ENCODE data around the gene KRT1. TPM values are rescaled to one million over a fixed set of nuclear protein-coding genes. Genes with fewer than 3 reads are reported as not detected.

The KRT1 gene
- total and polyA plus RNA-seq, 9 donors = not detected

DNA sequence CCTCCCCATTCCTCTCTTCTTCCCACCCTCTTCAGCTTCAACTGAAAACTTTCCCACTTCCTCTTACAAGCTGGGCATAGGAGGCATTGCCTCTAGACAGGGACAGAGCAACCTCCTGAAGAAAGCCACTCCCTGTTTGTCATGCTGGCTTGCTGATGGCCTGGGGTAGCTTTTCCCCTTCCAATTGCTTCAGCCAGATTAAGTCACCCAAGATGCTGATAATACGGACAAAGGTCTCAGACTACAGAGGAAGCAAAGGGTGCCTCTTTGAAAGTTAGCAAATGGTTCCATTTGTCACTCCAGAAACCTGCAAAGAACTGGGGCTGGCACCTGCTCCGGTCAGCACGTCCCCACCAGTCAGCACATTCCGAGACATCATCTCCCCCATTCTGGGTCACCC, 34.2 kb downstream of the KRT1 start:
- TF ChIP-seq CTCF (IDR thresholded peaks at IDR 0.05) (no peak), EP300 (IDR thresholded peaks at IDR 0.05) (no peak), POLR2A (IDR thresholded peaks at IDR 0.05) (no peak)
- Histone ChIP-seq H3K4me3 (no peak overlapping the region), H3K4me1 (ENCODE audit: insufficient read depth) (no peaks in the 10 kb centered on the region), H3K27ac (no peak overlapping the region), H3K27me3 (no peaks in the 10 kb centered on the region), H3K9me3 (no peaks in the 10 kb centered on the region), H3K36me3 (no peaks in the 10 kb centered on the region)
- WGBS, 3 donors = 41 to 67% (median 53%) methylated on average over 4 of the region's 4 CpGs
- no peak for DNase-seq
- intact Hi-C loops (cut with DNase I) = no loop called here

DNA sequence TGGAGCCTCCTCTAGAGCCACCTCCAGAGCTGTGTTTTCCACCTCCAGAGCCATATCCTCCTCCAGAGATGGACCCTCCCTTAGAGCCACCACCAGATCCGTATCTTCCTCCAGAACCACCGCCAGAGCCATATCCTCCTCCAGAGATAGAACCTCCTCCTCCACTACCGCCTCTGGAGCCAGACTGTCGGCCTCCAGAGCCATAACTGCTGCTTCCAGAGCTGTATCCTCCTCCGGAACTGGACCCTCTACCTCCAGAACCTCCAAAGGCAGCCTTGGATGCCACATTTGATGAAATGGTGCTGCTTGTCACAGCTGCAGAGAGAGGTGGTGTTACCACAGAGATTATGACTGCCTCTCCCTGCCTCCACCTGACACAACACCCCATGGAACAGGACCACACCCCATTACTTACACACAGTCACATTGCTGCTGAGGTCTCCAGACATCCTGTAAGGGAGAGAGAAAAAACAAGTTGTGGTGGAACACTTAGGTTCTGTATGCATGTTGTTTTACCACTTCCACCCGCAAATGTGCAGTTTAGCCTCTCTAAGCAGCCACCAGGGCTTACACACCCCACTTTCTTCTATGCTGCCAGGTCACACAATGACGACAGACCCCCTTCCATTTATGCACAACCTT, 35.0 kb downstream of the KRT1 start:
- Histone ChIP-seq H3K4me3 (no peak overlapping the region), H3K4me1 (ENCODE audit: insufficient read depth) (no peaks in the 10 kb centered on the region), H3K36me3 (no peaks in the 10 kb centered on the region), H3K9me3 (no peaks in the 10 kb centered on the region), H3K27ac (no peak overlapping the region), H3K27me3 (no peaks in the 10 kb centered on the region)
- TF ChIP-seq POLR2A (IDR thresholded peaks at IDR 0.05) (no peak), EP300 (IDR thresholded peaks at IDR 0.05) (no peak), CTCF (IDR thresholded peaks at IDR 0.05) (no peak)
- no peak for DNase-seq
- 50 to 64% (median 51%) methylated on average over 7 of the region's 7 CpGs for WGBS, 3 donors
- intact Hi-C loops (cut with DNase I) = no loop called here

DNA sequence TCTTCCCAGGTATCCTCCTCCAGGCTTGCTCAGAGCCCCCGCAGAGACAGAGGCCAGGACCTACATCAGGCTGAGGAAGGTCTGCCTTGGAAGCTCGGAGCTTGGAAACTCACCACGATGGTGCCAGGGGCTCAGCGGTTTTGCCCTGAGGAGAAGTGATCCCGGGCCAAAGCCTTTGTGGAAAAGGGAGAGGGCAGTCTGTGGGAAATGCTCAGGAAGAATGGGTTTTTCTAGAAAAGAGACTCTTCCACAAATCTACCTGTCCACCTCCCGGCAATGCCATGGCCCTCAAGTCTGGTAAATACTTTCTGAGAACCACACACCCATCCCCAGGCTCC, 36.2 kb downstream of the KRT1 start:
- H3K27ac ChIP-seq = no peak overlapping the region
- no peak overlapping the region for H3K4me3 ChIP-seq
- no peaks in the 10 kb centered on the region for H3K27me3 ChIP-seq
- H3K9me3 ChIP-seq = no peaks in the 10 kb centered on the region
- no peak for DNase-seq
- no peak for TF ChIP-seq POLR2A (IDR thresholded peaks at IDR 0.05)
- TF ChIP-seq CTCF (IDR thresholded peaks at IDR 0.05) = no peak
- no peak for TF ChIP-seq EP300 (IDR thresholded peaks at IDR 0.05)
- 80 to 88% (median 86%) methylated on average over 6 of the region's 6 CpGs for WGBS, 3 donors
- no peaks in the 10 kb centered on the region for H3K36me3 ChIP-seq
- no peaks in the 10 kb centered on the region for H3K4me1 ChIP-seq (ENCODE audit: insufficient read depth)
- intact Hi-C loops (cut with DNase I) = no loop called here

- intact Hi-C loops (cut with DNase I) = no loop called here
- Histone ChIP-seq H3K27ac (no peak overlapping the region), H3K4me3 (no peak overlapping the region), H3K9me3 (no peaks in the 10 kb centered on the region), H3K36me3 (no peaks in the 10 kb centered on the region), H3K27me3 (no peaks in the 10 kb centered on the region), H3K4me1 (ENCODE audit: insufficient read depth) (no peaks in the 10 kb centered on the region)
- TF ChIP-seq EP300 (IDR thresholded peaks at IDR 0.05) = no peak
- TF ChIP-seq POLR2A (IDR thresholded peaks at IDR 0.05) = no peak
- no peak for TF ChIP-seq CTCF (IDR thresholded peaks at IDR 0.05)
- no peak for DNase-seq
- whole genome bisulfite sequencing, 3 donors = 71 to 92% (median 80%) methylated on average over 10 of the region's 10 CpGs
Observed at GRCh38 chr12:52643233-52644077, 36.8 kb downstream of the KRT1 start.

All from ovary (tissue), 9 donors.